ENCODE results near the gene INPP1.

DNA sequence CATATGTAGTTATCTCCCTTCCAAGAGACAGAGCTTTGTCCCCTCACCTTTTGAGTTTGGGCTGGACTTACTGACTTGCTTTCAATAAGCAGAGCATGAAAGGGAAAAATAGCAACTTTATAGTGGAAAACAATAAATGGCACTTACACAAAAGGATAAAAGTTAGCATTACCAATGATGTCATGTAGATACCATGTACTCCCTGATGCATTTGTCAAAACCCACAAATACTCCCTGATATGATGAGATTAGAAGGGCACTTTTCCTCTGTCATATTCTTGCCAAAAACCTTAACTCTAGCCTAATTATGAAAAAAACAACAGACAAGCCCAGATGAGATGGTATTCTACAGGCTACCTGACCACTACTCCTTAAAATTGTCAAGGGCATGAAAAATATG is 39.7 kb upstream of the INPP1 start:
- TF ChIP-seq, protein P1, sequence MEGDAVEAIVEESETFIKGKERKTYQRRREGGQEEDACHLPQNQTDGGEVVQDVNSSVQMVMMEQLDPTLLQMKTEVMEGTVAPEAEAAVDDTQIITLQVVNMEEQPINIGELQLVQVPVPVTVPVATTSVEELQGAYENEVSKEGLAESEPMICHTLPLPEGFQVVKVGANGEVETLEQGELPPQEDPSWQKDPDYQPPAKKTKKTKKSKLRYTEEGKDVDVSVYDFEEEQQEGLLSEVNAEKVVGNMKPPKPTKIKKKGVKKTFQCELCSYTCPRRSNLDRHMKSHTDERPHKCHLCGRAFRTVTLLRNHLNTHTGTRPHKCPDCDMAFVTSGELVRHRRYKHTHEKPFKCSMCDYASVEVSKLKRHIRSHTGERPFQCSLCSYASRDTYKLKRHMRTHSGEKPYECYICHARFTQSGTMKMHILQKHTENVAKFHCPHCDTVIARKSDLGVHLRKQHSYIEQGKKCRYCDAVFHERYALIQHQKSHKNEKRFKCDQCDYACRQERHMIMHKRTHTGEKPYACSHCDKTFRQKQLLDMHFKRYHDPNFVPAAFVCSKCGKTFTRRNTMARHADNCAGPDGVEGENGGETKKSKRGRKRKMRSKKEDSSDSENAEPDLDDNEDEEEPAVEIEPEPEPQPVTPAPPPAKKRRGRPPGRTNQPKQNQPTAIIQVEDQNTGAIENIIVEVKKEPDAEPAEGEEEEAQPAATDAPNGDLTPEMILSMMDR (IDR thresholded peaks at IDR 0.05 in 4 of 5, conservative IDR thresholded peaks at IDR 0.05 in 1 of 5), result no peak
- TF ChIP-seq POLR2A (IDR thresholded peaks at IDR 0.05), result no peak

All from gastrocnemius medialis (tissue), 4 donors.